D721Med (cell line): ENCODE results near the gene RNMT.

Experiments used
- DNase-seq: peaks from one replicate; pipeline ENCODE4 v3.0.0; 2011; ENCODE audit warnings: low spot score; ENCODE audit not compliant: insufficient read length
- FAIRE-seq: peaks from 2 replicates; lab custom pipeline; 2011; peaks lifted over from hg19 to GRCh38; lab: Jason Lieb, UNC
- CTCF ChIP-seq: IDR thresholded peaks from 2 replicates; pipeline ENCODE4 v1.5.1; 2012; ENCODE audit warnings: mild to moderate bottlenecking, control low read depth; ENCODE audit not compliant: insufficient read depth; ENCODE audit errors: missing control alignments

The RNMT gene

GRCh38 chr18:13696961-13697360 lies 29.5 kb upstream of the RNMT start:
- FAIRE-seq (no peak), DNase-seq (no peak)
- TF ChIP-seq CTCF: no peak

- DNase-seq (no peak), FAIRE-seq (no peak)
- TF ChIP-seq CTCF: no peak
Observed at GRCh38 chr18:13700153-13700552, 26.3 kb upstream of the RNMT start.

- FAIRE-seq (no peak), DNase-seq (no peak)
- no peak for TF ChIP-seq CTCF
Observed at GRCh38 chr18:13703899-13704298, 22.6 kb upstream of the RNMT start.

- no peak for DNase-seq
- FAIRE-seq: no peak
Observed at GRCh38 chr18:13710414-13710831, 16.1 kb upstream of the RNMT start.

GRCh38 chr18:13712400-13713131 lies 13.9 kb upstream of the RNMT start:
- no peak for TF ChIP-seq CTCF
- DNase-seq: no peak
- FAIRE-seq: no peak

More at GRCh38 chr18:13710414-13710831, 16.1 kb upstream of the RNMT start:
- no peak for TF ChIP-seq CTCF

DNA sequence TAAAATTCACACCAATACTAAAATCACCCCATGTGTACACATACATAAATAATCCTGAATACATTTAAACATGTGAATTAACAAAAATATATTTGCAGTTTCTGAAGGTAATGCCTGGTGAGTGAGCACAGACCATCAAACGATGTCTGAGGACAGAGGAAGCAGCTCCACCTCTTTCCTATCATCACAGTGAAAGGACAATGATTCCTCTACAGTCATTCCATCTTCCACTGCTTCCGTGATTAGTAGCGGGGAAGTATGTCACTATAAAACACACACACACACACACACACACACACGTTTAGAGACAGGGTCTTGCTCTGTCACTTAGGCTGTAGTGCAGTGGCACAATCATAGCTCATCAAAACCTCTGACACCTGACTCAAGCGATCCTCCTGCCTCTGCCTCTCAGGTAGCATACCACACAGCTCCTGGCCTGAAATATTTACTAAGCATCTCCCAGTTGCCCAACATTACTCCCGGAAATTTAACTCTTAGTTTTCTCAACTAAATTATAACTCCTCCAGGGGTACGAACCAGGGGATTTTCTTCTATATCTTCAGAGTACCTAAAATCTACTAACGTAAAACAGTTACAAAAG lies 12.9 kb upstream of the RNMT start:
- DNase-seq (no peak), FAIRE-seq (no peak)
- TF ChIP-seq CTCF: no peak

GRCh38 chr18:13715330-13715729 lies 11.1 kb upstream of the RNMT start:
- DNase-seq (no peak), FAIRE-seq (peak; percentile 91)
- TF ChIP-seq CTCF: no peak
